RKO (cell line): Measurements from ENCODE around the gene PKHD1.

Source experiments
- DNase-seq: peaks from one replicate; pipeline ENCODE4 v3.0.0-alpha.2; 2016; ENCODE audit warnings: low spot score

Gene PKHD1

DNA sequence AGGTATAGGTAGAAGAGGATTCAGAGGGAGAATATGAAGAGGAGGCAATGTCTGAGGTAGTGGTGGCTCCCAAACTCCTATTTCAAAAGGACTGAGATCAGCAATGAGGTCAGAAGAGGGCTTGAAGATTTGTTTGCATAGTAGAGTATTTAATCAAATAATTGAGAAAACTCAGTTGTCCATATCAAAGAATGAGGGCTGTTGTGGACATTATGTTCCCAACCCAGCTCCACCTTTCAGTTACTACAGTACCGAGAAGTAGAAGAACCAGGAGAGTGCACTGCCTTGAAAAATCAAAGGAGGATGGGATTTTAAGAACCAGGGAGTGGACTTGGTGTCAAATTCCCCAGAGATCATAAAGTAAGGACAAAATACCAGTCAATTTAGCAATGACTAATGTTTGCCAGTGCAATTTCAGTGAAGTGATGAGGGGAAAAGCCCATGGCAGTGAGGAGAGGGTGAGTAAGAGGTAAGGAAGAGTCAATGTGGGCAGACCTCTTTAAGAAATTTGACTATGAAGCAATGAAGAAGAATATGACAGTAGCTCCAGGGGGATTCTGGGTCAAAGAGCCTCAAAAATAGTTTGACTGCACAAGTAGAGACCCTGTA, 382.4 kb downstream of the PKHD1 start:
- no peak for DNase-seq

DNA sequence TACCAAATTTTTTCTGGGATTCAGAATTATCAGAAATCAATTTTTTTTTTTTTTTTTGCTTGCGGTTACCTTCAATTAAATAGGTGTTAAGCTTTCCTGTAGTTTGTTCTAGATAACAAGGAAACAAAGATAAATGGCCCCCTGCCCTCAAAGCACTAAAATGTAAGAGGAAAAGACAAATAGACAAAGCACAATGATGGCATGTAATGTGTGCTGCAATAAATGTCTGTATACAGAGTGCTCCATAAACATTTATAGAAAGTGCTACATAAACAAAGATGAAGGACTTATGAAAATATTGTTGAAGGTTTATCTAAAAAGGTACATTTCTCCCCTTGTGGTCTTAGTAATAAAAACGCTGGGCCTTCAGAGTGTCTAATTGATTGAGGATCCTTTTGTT, 384.6 kb downstream of the PKHD1 start:
- no peak for DNase-seq

DNA sequence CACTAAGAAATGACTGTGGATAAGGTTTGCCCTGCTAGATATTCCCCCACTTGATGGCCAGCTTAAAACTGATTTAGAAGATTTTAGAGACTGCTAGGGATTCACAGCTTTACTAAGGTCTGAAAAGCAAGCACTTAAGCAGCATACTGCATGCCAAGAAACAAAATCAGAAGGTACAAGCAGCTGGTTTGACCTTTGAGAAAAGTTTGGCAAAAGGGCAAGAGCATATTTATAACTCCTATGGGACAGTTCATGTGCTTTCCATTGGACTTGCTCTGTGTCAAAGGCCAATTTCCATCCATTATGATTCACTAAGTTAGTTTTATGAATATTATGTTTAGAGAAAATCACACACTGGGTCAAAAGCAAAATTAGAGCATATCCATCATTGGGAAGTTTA, 402.8 kb downstream of the PKHD1 start:
- DNase-seq: no peak

DNA sequence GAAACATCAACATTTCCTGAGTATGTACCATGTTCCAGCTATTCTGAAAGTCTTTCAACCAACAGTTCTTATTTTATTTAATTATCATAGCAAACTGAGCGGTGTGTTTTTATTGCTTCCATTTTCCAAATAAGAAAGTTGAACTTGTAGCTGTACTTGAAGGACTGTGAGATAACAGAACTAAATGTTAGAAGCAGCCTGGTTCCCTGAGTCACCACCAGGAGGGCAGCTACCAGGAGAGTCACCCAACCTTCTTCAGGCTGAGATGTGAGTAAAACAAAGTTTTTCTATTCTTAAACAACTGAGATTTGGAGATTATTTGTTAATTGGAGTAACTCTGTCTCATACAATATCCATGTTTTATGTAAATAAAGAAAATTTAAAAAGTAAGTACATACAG, 403.4 kb downstream of the PKHD1 start:
- no peak for DNase-seq

DNA sequence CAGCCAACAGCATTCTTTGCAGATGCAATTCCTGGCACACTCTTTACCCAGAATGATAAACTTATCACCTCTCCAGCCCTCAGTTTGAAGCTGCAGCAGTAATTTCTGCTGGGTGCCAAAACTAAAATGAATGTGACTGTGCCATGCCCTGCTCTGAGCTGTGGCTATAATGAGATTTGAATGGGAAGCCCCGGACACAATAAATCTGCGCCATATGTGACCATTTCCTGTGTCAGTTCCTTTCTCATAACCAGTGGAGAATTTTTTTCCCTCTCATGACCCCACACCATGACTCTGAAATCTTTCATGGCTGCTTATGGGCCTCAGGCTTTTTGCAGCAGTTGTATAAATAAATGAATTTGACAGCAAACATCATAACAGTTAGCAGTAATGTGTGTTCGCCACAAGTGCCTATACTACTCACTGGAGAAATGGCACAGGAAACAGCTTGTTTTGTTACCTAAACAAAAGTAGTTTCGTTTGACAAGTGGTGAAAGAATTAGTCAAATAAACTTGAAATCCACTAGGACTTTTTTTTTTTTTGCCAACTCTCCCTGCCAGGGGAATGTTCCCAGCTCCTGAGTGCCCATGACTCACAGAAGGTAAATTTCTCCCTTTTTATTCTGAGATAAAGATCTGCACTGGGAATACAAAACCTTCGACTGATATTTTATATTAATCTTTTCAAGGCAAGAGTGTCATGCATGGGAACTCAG, 408.4 kb downstream of the PKHD1 start:
- no peak for DNase-seq

DNA sequence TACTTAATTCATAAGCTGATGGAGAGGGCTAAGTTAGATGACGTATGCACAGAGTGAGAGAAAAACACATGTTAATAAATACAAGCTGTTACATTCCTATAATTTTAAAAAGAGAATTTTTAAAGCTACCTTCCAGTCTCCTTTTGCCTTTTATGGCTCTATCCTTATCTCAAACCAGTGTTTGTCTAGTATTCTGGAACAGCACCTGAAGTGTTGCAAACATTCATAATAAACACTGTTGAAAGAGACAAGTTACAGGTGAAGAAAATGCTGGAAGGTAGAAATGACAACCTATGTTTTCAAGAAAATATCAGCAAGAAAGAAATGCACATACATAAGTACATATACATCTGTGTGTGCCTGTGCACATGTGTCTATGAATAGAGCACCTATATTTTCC, 409.1 kb downstream of the PKHD1 start:
- DNase-seq: no peak

DNA sequence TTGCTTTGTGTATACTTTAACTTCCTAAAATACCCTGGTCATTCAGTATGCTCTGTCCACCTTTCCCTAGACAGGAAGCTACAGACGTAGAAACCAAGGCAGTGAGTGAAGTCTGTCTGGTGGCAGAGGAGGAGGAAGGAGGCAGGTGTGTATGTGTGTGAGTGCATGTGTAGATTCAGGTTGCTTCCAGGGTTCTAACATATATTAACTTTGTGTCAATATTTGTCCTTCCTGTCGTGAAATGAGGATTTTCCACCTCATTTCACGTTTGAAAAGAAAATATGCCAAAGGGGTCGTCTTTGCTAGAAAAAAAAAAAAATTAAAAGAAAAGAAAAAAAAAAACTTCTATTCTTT, 411.5 kb downstream of the PKHD1 start:
- DNase-seq: no peak

DNA sequence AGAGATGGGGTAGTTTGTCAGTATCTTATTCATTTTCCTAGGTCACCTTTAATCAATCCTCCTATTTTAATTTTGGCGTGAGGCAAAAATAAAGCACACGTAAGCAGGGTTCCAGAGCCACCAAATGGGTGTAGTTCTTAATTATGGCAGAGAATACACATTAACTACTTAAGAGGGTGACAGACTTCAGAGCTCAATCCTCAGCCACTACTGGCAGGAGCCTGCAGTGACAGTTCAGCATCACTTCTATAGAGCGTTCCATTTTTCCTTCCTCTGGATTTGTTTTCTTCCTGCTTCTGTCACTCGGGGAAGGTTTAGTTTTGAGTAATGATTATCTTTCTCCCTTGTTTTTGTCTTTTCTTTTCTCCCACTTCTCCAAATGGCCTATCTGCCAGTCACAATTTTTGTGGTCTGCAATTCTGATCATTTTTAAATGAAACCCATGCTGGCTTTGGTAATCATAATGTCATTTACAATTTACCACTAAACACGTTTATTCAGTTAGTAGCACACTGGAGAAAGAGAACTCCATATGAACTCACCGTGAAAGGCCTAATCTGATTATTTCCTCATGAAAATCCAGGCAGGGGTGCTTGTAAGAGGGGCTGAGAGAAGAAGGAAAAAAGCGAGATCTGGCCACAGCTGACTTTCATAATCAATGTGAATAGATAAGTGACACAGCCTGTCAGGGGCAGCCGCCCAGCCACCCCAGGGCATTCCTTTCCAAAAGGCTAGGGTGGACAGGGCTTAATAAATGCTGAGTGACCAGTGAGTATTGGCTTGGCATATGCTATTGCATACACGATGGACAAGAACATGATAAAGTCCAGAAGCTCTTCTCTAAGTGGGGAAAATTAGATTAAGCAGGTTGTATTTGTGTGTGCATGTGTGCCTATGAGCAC, 412.1 kb downstream of the PKHD1 start:
- no peak for DNase-seq

DNA sequence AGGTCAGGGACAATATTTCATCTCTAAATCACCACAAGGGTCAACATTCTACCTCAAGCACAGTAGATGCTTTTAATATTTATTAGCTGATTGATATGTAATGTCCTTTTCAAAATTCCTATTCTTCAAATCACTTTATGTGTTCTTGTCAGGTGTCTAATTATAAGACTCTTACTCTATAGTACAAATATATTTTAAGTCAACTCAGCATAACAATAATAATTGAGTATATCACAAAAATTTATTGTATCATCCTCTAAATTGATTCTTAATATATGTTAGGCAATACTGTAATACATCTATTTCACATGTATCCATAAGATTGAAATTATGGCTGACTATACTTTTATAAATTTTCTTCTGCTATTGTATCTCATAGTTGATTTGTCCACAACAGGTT, 423.9 kb downstream of the PKHD1 start:
- DNase-seq: no peak

DNA sequence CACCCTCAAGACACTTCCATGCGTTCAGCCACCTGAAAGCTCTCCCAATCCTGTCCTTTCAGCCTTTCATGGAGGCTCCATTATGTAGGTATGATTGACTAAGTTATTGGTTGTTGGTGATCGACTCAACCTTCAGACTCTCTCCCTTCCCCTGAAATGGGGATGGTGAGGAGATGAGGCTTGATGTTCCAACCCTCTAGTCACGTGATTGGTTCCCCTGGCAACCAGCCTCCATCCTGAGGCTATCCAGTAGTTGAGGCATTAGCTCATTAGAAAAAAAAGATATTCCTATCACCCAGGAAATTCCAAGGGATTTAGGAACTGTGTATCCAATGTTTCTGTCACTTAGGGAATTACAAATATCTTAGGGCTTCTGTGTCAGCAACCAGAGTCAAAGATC, 426.6 kb downstream of the PKHD1 start:
- DNase-seq: no peak

DNA sequence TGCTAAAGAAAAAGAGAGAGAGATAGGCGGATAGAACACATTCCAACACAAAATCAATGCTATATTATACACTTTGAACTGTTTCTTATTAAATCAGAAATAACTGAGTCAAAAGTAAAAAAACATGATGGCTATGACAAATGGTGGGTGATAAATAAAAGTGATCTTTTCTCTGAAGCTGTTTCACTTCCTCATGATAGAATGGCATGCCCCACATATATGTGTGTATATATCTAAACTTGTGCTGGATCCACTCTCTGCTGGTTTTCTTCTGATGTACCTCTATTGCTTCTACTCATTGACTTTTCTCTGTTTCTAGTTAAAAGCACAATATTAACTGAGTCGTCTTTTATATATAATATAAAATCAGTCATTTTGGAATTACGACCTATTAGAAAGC, 429.9 kb downstream of the PKHD1 start:
- no peak for DNase-seq

DNA sequence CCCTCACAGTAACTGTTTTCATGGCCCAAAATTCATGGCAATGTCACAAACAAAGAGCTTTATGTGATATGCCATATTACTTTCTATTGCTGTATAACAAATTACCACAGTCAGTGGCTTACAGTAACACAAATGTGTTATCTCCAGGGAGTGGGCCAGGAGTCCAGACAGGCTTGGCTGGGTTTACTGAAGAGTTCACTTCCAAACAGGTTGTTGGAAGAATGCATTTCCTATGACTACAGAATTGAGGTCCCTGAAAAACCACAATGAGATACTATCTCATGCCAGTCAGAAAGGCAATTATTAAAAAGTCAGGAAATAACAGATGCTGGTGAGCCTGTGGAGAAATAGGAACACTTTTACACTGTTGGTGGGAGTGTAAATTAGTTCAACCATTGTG, 431.9 kb downstream of the PKHD1 start:
- DNase-seq: no peak

DNA sequence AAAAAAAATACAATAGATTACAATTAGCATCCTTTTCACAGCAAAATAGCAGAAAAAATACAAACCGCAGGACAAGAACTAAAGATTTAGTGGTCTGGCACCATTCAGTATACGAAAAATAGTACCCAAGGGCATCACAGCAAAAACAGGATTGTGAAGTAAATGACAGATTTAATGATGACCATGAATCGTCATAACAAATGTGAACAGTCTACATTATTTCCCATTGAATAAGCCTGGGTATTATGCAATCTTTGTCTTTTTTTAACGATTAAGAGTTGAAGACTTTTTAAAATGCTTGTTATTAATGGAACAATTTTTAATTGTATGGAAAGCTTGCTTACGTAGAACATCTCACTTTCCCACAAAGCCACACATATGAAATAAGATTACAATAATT, 432.8 kb downstream of the PKHD1 start:
- no peak for DNase-seq

DNA sequence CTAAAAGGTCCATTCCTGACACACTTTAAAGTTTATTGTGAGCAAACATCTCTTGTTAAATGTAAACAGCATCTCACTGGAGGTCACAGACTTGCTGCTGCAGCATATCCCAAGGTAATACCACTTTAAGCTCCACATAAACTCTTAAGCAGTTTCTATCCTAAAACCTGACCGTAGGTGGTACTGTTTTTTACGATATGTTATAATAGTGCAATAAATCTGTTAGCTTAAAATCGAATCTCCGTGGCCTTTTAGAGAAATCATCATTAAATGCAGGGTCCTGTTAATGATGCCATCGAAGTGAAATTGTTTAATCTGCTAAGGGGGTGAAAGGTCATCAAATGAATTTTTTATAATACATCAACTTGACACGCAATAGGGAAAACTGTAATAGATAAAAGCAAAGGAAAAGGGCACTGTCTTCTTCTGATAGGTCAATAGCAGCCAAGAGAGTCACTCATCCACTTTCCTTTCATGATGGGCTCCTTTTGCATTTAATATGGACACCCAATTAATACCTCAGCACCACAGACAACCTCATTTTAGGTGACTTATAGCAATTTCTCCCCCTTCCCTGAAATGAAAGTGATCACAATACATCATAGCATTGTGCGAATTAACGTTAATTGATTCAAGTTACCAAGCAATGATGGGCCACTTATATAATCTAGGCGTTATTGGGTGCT, 436.1 kb downstream of the PKHD1 start:
- no peak for DNase-seq

DNA sequence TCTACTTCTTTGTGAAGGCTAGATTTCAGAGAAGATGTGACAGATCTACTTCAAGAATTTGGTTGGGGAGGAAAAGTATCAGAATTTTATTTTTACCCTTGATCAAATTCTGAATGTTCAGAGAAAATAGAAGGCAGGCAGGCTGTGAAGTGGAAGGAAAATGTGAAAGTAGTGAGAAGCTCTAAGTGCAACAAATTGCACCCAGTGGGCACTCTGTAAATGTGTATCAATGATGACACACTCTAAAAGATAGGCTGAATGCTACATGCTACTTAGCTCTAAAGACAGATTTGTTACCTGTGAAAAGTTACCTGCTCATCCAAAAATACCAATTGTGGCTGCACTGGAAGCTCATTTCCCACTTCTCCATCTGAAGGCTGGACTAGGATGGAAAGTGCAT, 438.6 kb downstream of the PKHD1 start:
- DNase-seq: no peak

DNA sequence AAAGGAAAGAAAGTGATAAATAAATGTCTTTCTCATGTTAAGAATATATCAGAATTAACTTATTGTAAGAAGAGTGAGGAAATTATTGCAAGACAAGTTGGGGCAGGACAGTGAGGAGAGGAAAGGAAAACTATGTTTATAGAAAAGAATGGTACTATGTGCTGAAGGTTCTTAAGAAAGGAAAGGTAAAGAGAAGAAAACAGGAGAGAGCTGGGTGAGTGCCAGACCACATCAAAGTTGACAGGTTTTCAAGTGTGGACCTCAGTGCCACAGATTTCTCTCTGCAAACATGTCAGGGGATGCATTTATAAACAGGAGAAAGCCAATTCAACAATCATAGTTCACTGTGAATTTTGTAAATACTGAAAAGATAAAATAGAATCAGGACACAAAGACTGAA, 439.2 kb downstream of the PKHD1 start:
- DNase-seq: no peak

DNA sequence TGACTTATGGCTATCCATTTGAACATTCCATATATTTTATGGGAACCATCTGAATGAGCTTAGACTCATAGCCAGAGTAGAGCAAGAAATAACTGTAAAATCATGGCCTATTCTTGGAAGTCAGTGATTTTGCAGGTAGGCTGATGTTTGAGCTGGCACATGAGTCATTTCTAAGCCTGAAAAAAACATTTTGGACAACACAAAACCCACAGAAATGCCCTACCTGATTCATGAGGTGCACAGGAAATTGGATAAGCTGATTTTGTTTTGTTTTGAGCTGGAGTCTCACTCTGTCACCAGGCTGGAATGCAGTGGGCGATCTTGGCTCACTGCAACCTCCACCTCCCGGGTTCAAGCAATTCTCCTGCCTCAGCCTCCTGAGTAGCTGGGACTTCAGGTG, 443.0 kb downstream of the PKHD1 start:
- DNase-seq: no peak

DNA sequence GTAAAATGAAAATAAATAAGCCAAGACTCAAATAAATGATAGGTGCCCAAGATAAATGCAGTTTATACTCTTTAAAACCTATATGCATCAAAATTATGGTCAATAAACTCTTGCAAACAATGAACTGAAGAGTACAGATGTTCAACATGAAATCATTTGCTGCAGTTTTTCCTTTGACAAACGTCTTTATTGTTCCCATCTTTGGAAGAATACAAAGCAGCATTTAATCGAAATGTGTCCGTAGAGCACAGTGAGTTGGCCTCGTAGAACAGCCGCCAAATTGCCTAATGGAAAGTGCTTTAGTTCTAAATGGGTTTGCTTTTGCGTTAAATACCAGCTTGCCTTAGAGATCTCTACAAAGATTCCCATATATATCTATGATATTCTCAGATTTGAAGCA, 447.4 kb downstream of the PKHD1 start:
- DNase-seq: no peak

DNA sequence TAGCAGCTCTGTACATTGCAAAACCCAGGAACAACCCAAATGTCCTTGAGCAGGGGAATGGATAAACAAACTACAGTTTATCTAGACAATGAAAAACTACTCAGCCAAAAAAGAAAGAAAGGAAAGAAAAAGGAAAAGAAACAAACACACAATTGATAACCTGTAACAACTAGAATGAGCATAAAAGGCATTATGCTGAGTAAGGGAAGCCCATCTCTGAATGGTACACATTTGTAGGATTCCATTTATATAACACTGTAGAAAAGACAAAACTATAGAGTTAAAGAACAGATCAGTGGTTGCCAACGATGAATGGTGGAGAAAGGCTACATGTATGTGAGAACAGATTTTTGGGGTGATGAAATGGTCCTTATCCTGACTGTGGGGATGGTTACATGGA, 454.0 kb downstream of the PKHD1 start:
- DNase-seq: no peak

DNA sequence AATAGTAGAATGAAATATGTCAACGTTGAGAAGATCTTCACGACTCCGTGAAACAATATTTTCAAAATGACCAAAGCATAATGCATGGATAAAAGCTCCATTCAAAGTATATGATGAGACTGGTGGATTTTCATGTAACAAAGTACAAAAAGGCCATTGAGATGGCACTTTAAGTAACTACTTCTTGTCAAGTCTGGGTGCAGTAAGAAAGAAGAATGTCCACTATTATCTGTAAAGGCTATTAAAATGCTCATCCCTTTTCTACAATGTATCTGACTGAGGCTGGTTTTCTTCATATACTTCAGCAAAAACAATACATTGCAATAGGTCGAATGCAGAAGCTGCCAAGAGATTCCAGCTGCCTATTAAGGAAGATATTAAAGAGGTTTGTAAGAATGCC, 457.4 kb downstream of the PKHD1 start:
- no peak for DNase-seq

DNA sequence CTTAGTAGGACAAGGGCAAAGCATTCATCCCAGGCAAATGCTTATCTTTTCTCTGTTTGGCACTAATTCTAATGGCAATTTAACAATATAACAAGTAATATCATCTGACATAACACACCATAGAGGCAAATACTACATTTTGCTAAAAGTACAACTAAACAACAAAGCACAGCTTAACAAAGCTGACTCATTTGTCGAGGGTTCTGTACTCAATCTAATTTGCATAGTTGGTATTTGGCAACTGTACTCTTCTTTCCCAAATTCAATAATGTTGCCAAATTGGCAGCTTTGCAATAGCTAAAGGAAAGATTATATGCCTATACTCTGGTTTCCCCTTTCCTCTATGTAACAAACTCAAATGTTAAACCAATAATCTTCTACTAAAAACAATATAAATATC, 461.0 kb downstream of the PKHD1 start:
- DNase-seq: no peak

DNA sequence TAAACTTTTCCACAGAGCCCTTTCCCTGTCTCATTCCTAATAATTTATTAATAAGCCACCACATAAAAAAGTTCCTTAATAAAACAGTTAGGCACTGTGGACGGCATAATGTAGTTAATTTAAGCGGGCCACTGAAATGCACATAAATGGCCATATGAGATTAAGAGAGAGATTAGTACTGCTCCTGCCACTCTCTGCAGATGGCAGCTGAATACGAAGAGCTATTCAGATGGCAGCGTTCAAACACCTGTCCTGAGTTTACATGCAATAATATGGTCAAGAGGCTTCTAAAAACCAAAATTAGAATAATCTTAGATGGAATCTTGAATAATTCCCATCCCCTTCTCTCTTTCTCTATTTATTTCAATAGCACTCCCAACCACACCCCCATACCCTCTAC, 461.8 kb downstream of the PKHD1 start:
- no peak for DNase-seq

DNA sequence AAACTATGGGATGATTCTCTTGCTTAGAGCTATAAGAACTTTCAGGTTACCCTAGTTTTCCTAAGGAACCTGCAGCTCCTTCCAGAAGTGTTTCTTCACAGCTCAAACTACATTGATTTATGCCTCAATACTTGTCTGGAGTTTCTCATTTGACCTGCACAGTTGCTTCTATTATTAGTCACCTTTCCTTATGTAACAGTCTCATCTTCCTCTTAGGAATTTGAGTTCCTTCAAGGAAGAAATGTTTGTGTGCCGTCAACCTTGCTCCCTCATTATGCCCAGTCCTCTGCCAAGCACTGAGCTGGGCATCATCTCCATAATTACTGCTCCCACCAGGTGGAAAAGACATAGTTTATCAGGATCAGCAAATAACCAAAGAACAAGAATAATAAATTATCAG, 466.4 kb downstream of the PKHD1 start:
- DNase-seq: no peak
